ENCODE measurements around the gene CHRNA10. TPM values are rescaled to one million over a fixed set of nuclear protein-coding genes. Genes with fewer than 3 reads are reported as not detected.

CHRNA10 gene
- total RNA-seq, 1 donor from 2014 or later = 1.2 TPM

Other genes with a start within 250 kb of the CHRNA10 start
- 2.5 TPM for gene ART5, start 29.4 kb downstream of the CHRNA10 start, total RNA-seq
- gene ART1, start 26.3 kb downstream of the CHRNA10 start, total RNA-seq = 1.7 TPM
- gene NUP98, start 126.2 kb upstream of the CHRNA10 start, total RNA-seq = 40.4 TPM
- 26.6 TPM for gene PGAP2, start 137.2 kb upstream of the CHRNA10 start, total RNA-seq
- 25.6 TPM for gene RHOG, start 169.6 kb upstream of the CHRNA10 start, total RNA-seq
- gene STIM1, start 184.3 kb upstream of the CHRNA10 start, total RNA-seq = 28.9 TPM